Glomerular endothelial cell (primary cell): ENCODE data around the gene MT1F. TPM values are rescaled to one million over a fixed set of nuclear protein-coding genes. Genes with fewer than 3 reads are reported as not detected.

Experiments
- DNase-seq: peaks from one replicate; pipeline ENCODE4 v3.0.0-alpha.2; 2011; ENCODE audit warnings: low read depth, low spot score; ENCODE audit errors: extremely low read depth
- total RNA-seq: library from RNA; depleted of rRNA; stranded (reverse); fragments of >200 nt; gene quantifications from 2 replicates; pipeline ENCODE4 v1.2.3, GENCODE V29; 2015

The MT1F gene
- total RNA-seq, 1 donor from 2014 or later = not detected

GRCh38 chr16:56689171-56689570 lies 31.4 kb downstream of the MT1F start:
- DNase-seq = no peak

- DNase-seq = no peak
Measured at GRCh38 chr16:56690420-56691122, 32.8 kb downstream of the MT1F start.

- no peak for DNase-seq
Measured at GRCh38 chr16:56691885-56692284, 34.1 kb downstream of the MT1F start.

- DNase-seq = no peak
Measured at GRCh38 chr16:56695246-56695645, 37.5 kb downstream of the MT1F start.

GRCh38 chr16:56697456-56698155 lies 39.8 kb downstream of the MT1F start:
- DNase-seq = no peak

- no peak for DNase-seq
Measured at GRCh38 chr16:56700195-56700594, 42.4 kb downstream of the MT1F start.

- no peak for DNase-seq
Measured at GRCh38 chr16:56700631-56701030, 42.9 kb downstream of the MT1F start.

- DNase-seq = no peak
Measured at GRCh38 chr16:56701534-56701933, 43.8 kb downstream of the MT1F start.

- DNase-seq = no peak
Measured at GRCh38 chr16:56702836-56703235, 45.1 kb downstream of the MT1F start.

Other genes starting within 250 kb of the MT1F start
- gene AMFR, start 232.4 kb upstream of the MT1F start, total RNA-seq = 113 and 116 TPM in 2 replicates
- 33.8 and 67.9 TPM in 2 replicates for gene NUDT21, start 206.6 kb upstream of the MT1F start, total RNA-seq
- gene OGFOD1, start 206.4 kb upstream of the MT1F start, total RNA-seq = 30.8 and 60.5 TPM in 2 replicates
- 37.2 and 37.5 TPM in 2 replicates for gene BBS2, start 137.9 kb upstream of the MT1F start, total RNA-seq
- gene MT4, start 92.9 kb upstream of the MT1F start, total RNA-seq = not detected in 2 replicates
- gene MT3, start 68.4 kb upstream of the MT1F start, total RNA-seq = not detected in 2 replicates
- gene MT2A, start 49.4 kb upstream of the MT1F start, total RNA-seq = 281 and 297 TPM in 2 replicates
- gene MT1E, start 32.2 kb upstream of the MT1F start, total RNA-seq = 15.1 and 105 TPM in 2 replicates
- gene MT1M, start 25.3 kb upstream of the MT1F start, total RNA-seq = not detected in 2 replicates
- 16.4 TPM in 1 of 2 replicates, not detected in the other for gene MT1A, start 19.3 kb upstream of the MT1F start, total RNA-seq
- not detected in 2 replicates for gene MT1B, start 6.1 kb upstream of the MT1F start, total RNA-seq
- not detected in 2 replicates for gene MT1G, start 10.1 kb downstream of the MT1F start, total RNA-seq
- gene MT1H, start 11.9 kb downstream of the MT1F start, total RNA-seq = not detected in 2 replicates
- gene MT1X, start 24.5 kb downstream of the MT1F start, total RNA-seq = 2.2 and 6.9 TPM in 2 replicates
- 55.6 and 57.0 TPM in 2 replicates for gene NUP93, start 72.2 kb downstream of the MT1F start, total RNA-seq
- not detected in 2 replicates for gene SLC12A3, start 207.2 kb downstream of the MT1F start, total RNA-seq